SH-SY5Y (cell line): ENCODE results near the gene IRF6.

Experiments
- GATA2 ChIP-seq: IDR thresholded peaks from 2 replicates; pipeline ENCODE4 v1.6.1; 2011; ENCODE audit warnings: mild to moderate bottlenecking, low read depth, low read length
- GATA3 ChIP-seq: IDR thresholded peaks from 2 replicates; pipeline ENCODE4 v1.6.1; 2011; ENCODE audit warnings: low read depth, mild to moderate bottlenecking, low read length, moderate library complexity

GRCh38 chr1:209746451-209747165, 59.3 kb downstream of the IRF6 start:
- TF ChIP-seq GATA3 (no peak), GATA2 (no peak)
